B cell (primary cell): ENCODE measurements around the gene LSM14B.

Experiments
- CTCF ChIP-seq: fragments of 200-600 bp; IDR thresholded peaks from one replicate; pipeline ENCODE4 v1.8.0; 2022; ENCODE audit warnings: antibody characterized with exemption, mild to moderate bottlenecking
- EZH2 ChIP-seq: IDR thresholded peaks from 2 replicates; pipeline ENCODE4 v1.6.1; 2012; ENCODE audit warnings: borderline replicate concordance, low read depth, mild to moderate bottlenecking, moderate library complexity, low read length; ENCODE audit not compliant: insufficient read depth, poor library complexity, severe bottlenecking

- TF ChIP-seq CTCF (no peak), EZH2 (no peak)
Measured at GRCh38 chr20:62145688-62146018, 23.4 kb downstream of the LSM14B start.
